G401 (cell line): Measurements from ENCODE around the gene EMP1. TPM values are rescaled to one million over a fixed set of nuclear protein-coding genes. Genes with fewer than 3 reads are reported as not detected.

Experiments used
- total RNA-seq: library from RNA; depleted of rRNA; stranded (reverse); fragments of >200 nt; shearing (Covaris generic); gene quantifications from 2 replicates; pipeline ENCODE4 v1.2.3, GENCODE V29; 2014; rRNA removed

The EMP1 gene
- total RNA-seq, 1 experiment from 2014 or later, result 806 TPM

Other genes with a start within 250 kb of the EMP1 start
- not detected in 2 replicates for gene GPRC5D, start 244.6 kb upstream of the EMP1 start, total RNA-seq
- 44.1 and 44.6 TPM in 2 replicates for gene HEBP1, start 196.5 kb upstream of the EMP1 start, total RNA-seq
- 44.1 and 59.4 TPM in 2 replicates for gene FAM234B, start 152.3 kb upstream of the EMP1 start, total RNA-seq
- 197 and 253 TPM in 2 replicates for gene GSG1, start 93.1 kb upstream of the EMP1 start, total RNA-seq